GM19328 (cell line): ENCODE results near the gene DCAF4L1.

ENCODE experiments used
- ATAC-seq: cut with Tn5 transposase; IDR thresholded peaks from one replicate; pipeline ENCODE4 v1.9.1; 2021; ENCODE audit warnings: mild to moderate bottlenecking, moderate library complexity; ENCODE audit not compliant: unreplicated experiment

DCAF4L1 gene

GRCh38 chr4:41989994-41990364, 8.4 kb downstream of the DCAF4L1 start:
- peak; percentile 23 for ATAC-seq

DNA sequence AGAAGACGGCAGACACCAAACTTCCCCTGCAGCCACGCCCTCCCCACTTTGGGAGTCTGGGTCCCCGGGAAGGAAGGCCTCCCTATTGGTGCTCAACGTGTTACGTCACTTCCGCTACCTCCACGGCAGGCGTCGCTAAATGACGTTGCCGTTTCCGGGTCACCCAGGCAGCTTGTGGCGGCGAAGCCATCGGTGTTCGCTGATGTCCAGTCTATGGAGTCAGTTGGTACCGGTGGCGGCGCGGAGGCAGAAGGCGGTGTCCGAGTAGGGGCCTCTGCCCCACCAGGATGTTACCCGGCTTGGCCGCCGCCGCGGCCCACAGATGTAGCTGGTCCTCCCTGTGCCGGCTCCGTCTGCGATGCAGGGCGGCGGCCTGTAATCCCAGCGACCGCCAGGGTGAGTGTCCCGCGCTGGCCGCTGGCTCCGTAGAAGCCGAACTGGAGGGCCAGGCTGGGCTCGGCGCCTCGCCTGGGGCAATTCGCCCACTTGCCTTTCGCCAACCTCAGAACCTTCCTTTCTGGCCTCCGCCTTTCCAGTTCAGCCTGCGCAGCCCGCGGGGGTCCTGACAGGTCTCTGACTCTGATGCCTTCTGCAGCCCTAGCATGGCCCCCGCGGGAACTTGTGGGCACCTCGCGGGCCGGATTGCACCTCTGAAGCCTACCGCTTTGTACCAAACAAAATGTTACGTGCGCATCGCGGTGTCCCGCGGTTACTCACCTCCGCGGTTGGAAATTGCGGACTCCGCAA, 9.0 kb downstream of the DCAF4L1 start, which contains the start of gene SLC30A9:
TSS of gene SLC30A9 (plus strand) at position 166 of the 747 bp plus-strand sequence. CDS start at position 288, 122 bp downstream.
- peak; percentile 100 for ATAC-seq

- ATAC-seq = no peak
Observed at GRCh38 chr4:41991916-41992767, 10.6 kb downstream of the DCAF4L1 start.

GRCh38 chr4:41992967-41993857, 11.7 kb downstream of the DCAF4L1 start:
- ATAC-seq = no peak

DNA sequence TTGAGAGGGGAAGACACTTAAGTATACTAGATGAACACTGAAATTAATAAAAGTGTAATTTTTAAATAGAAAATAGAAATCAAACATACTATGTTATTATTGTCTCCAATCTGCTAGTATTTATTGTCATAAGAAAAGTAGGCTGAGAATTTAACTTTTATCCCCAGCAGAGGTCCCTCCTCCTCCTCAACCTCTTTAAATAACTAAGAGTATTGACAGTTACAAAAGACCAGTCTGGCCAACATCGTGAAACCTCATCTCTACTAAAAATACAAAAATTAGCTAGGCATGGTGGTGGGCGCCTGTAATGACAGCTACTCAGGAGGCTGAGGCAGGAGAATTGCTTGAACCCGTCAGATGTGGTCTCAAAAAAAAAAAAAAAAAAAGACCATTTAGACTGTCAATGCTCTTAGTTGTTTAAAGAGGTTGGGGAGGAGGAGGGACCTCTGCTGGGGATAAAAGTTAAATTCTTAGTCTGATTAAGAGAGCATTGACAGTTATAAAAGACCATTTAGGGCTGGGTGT, 13.0 kb downstream of the DCAF4L1 start:
- ATAC-seq = no peak

GRCh38 chr4:41998019-41998418, 16.5 kb downstream of the DCAF4L1 start:
- ATAC-seq = no peak

DNA sequence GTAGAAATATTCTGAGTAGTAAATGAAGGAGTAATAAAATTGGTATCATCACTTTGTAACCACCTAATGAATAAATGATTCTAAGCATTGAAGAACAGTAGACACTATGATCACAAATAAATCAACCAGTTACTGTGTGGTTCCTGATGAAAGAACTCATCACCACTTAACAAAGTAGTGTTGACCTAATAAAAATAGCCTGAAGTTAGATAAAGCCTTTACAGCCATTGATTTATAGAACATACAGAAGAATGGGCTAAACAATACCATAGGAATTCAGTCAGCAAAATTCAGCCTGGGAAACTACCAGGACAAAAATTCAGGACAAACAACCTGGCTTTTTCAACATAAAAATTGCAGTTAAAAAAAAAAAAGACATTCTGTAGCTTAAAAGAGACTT, 17.8 kb downstream of the DCAF4L1 start:
- ATAC-seq = no peak

- no peak for ATAC-seq
Observed at GRCh38 chr4:42008011-42008786, 26.6 kb downstream of the DCAF4L1 start.

DNA sequence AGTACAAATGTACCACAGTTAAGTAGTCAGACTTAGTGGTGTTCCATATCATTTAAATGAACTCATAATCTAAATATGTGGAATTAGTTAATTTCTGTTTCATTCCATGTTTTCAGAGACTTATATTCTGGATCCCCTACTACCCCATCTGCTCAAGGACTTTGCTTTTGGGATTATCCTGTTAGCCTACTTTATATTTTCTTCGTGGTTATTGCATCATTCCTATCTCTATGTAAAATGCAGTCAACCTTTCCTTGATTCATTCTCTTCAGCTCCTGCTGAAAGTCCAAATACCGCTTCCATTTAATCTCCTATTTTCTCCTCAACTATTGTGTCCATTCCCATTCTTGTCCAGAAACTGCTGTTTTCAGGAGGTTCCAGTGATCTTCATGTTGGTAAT, 33.9 kb downstream of the DCAF4L1 start:
- ATAC-seq = no peak

GRCh38 chr4:42018451-42018850, 36.9 kb downstream of the DCAF4L1 start:
- no peak for ATAC-seq
